Stimulated activated CD4-positive, alpha-beta T cell treated with anti-CD3 and anti-CD28 coated beads, Interleukin-4, amount 100 ng/mL, for 4 hours (primary cell): ENCODE measurements around the gene CEACAM8.
A peak's percentile ranks its signal among the peaks of the same experiment; 100 is the strongest.
"Not testable (repeated sequence)": the region's sequence is repeated elsewhere in the genome, so short reads cannot be mapped to it uniquely, and the experiment has no call there.

ENCODE experiments used
- DNase-seq, 2 experiments: peaks; one replicate each; pipeline ENCODE4 v3.0.0-alpha.2; 2020

Gene CEACAM8

DNA sequence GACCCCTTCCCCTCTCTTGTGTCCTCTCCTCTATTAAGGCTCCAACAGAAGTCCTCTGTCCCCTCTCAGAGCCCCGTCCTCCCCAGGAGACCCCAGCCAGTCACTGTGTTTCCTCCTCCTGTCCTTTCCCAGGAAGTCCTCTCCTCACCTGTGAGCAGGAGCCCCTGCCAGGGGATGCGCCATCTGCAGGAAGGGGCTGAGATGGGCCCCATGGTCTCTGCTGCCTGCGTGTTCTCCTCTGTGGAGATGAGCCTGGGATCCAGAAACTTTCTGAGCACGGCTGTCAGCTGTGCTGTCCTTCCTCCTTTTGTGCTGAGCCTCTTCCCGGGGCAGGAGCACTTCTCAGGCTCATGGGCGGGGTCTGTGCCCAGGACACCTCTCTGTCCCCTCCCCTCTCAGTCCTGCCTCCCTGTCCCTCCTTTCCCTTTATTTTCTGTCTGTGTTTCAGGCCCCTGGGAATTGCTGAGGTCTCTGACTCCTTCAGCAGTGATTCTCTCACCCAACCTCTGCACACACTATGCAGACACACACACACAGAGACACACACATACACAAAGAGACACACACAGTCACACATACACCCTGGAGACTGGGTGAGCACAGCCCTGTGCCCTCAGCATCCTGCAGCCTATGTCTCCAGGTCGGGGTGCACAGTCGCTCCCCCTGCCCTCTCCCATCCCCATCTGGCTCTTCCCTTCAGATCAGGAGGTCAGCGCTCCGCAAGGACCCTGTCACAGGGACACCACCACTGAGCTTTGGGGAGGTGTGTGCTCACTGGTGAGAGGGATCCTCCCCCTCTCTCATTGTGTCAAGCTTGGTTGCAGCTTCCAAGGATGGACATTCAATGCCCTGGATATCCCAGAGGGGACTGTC lies at the start of gene CEACAM8:
Gene CEACAM8, minus strand, starts transcription at position 308 of the 873 bp plus-strand sequence. Its CDS starts 96 bp downstream, at position 212.
- no peak for DNase-seq

DNA sequence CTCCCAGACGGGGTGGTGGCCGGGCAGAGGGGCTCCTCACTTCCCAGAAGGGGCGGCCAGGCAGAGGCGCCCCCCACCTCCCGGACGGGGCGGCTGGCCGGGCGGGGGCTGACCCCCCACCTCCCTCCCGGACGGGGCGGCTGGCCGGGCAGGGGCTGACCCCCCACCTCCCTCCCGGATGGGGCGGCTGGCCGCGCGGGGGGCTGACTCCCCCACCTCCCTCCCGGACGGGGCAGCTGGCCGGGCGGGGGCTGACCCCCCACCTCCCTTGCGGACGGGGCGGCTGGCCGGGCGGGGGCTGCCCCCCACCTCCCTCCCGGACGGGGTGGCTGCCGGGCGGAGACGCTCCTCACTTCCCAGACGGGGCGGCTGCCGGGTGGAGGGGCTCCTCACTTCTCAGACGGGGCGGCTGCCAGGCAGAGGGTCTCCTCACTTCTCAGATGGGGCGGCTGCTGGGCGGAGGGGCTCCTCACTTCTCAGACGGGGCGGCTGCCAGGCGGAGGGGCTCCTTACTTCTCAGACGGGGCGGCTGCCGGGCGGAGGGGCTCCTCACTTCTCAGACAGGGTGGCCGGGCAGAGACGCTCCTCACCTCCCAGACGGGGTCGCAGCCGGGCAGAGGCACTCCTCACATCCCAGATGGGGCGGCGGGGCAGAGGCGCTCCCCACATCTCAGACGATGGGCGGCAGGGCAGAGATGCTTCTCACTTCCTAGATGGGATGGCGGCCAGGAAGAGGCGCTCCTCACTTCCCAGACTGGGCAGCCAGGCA lies 44.8 kb upstream of the CEACAM8 start:
- not testable (repeated sequence) for DNase-seq

DNA sequence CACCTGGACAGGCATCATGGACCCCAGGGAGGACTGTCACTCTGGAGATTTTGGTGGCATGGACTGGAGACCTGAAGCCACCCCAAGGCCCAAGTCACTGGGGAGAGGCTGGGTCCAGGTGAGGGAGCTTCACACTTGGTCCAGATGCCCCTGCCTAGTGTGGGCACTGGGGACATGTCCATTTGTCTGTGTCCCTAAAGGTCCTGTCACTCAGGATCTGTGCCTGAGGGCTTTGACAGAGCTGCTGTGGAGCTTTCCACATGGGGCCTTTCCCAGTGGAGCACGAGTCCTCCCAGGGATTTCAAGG lies 40.5 kb upstream of the CEACAM8 start:
- no peak for DNase-seq

DNA sequence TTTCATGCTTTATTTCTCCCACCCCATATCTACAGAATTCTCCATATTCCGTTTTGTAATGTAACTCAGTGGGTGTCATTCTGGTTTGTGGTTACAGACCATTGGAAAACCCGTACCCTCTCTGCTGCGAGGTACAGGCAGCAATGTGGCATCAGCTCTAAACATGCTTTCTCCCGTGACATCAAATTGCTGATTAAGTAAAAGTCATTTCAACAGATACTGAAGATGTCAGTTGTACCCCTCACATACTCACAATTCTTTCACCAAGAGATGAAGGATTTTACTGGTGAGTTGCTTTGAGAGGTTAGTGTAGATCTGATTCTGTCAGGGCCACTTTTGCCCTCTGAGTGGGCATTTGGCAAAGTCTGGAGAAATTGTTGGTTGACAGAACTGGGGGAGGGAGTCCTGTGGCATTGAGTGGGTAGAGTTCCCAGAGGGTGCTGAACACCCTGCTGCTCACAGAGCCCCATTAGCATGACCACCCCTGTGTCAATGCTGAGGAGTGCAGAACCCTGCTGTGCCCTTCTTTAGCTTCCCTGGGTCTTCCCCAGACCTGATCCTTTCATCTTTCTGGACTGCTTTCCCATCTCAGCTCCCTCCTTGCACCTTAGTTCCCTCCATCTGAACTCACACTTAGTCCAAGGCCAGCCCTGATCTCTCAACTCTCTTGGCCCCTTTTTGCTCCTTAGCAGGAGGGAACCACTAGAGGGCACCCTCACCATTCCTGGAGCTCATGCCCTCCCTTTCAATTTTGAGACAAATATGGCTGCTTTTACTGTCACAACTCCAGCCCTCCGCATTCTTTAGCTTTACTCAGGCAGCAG lies 39.9 kb upstream of the CEACAM8 start:
- DNase-seq, result peak in 1 of 2 experiments; percentile 20

DNA sequence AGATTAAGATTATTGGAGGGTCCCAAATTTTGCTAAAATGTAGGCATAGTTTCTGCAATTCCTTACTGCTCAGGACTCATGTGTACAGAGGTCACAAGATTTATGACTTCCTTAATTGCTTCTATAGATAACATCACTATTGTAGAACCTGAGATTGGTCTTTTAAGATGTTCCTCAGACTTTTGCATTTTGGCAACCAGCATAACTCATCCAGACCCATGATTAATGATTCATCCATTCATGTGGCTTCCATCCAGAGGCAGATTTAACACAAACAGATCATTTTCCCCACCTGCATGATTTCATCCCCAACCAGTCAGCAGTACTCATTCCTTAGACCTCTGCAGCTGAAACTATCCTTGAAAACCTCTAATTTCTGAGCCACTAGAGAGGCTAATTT lies 34.5 kb upstream of the CEACAM8 start:
- no peak for DNase-seq

DNA sequence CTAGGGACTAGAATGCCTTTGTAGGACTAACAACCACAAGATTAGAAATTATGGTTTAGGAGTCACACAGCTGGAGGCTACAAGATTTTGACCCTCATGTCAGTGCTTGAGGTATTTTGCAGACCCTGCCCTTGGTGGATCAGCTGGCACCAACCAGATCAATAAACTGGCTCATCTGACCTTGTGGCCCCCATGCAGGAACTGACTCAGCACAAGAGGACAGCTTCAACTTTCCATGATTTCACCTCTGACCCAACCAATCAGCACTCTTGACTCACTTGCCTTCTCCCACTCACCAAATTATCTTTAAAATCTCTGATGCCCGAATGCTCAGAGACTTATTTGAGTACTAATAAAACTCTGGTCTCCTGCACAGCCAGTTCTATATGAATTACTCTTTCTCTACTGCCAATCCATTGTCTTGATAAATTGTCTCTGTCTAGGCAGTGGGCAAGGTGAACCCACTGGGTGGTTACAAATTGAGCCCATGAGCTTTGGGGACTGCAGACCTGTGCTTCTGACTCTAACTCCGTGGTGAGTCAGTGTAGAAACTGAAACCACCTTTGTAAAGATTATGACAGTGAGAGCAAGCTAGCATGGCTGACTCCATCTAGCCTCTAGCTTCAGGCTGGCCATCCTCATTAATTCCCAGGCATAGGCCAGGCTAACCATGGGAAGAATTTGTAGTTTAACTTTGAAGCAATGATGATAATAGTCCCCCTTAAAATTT lies 33.9 kb upstream of the CEACAM8 start:
- DNase-seq, result no peak

DNA sequence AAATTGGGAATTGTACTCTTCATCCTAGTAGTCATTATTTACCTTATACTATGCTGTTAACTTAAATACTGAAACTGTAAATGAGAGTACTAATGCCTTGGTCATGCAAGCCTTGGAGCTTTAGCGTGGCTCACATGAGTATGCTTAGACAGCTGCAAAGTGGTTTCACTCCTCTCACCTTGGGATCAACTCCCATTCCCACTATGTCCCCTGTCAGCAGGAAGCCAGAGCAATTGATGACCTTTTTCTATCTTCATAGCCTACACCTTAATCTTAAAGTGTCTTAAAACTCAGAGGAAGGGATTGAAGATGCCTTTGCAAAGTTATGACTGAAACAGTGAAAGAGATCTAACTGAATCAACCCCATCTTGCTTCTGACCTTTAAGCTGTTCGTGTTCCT lies 33.2 kb upstream of the CEACAM8 start:
- no peak for DNase-seq

DNA sequence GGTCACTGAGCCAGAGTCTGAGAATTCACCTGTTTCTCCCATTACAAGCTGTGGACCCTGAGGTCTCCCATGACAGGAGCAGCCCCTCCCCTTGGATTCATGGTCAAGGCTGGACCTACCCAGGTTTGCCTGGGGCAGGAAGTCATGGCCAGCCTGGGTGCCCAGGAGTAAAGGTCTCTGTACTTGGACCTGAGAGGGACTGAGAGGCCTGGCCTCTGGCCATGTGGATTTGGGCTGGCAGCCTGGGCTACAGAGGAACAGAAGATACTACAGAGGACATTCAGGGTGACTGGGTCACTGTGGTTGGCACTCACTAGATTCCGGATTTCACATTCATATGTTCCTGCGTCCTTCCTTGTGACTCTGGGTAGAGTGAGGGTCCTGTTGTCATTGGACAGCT lies 31.5 kb upstream of the CEACAM8 start:
- DNase-seq, result no peak

DNA sequence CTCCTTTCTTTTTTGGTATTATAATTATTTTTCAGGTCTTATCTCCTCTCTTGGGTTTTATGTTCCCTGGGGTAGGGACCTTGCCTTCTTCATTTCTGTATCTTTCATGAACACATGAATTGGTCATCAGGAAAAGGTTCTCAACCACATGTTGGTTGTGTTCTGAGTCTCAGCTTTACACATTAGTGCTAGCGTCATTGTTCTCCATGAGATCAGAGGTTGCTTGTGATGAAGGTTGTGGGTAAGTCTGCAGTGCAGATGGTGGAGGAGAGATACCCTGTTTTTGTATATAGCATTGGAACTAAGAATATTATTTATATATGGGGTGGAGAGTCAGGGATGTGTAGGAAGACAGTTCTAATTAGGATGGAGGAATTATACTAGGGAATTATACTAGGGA lies 24.5 kb upstream of the CEACAM8 start:
- no peak for DNase-seq

DNA sequence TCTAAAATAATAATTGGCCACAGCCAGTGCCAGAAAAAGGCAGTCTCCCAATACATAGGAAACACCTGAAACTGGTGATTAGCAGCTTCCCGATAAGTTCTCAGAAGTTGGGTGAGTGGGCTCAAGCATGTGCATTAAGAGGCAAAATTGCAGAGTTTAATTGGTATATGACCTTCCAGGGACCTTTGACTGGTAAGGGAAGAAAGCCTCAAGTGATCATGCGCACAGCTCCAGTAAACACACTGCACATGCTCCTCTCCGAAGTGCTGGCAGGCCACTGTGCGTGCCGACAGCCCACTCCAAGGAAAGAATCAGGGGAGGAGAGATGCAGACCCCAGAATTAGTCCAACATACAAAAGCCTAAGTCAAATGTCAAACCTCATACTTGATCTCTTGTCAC lies 18.9 kb upstream of the CEACAM8 start:
- no peak for DNase-seq

DNA sequence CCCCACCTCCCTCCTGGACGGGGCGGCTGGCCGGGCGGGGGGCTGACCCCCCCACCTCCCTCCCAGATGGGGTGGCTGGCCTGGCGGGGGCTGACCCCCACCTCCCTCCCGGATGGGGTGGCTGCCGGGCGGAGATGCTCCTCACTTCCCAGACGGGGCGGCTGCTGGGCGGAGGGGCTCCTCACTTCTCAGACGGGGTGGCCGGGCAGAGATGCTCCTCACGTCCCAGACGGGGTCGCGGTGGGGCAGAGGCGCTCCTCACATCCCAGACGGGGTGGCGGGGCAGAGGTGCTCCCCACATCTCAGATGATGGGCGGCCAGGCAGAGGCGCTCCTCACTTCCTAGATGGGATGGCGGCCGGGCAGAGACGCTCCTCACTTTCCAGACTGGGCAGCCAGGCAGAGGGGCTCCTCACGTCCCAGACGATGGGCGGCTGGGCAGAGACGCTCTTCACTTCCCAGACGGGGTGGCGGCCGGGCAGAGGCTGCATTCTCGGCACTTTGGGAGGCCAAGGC lies 15.7 kb upstream of the CEACAM8 start:
- DNase-seq, result not testable (repeated sequence)

DNA sequence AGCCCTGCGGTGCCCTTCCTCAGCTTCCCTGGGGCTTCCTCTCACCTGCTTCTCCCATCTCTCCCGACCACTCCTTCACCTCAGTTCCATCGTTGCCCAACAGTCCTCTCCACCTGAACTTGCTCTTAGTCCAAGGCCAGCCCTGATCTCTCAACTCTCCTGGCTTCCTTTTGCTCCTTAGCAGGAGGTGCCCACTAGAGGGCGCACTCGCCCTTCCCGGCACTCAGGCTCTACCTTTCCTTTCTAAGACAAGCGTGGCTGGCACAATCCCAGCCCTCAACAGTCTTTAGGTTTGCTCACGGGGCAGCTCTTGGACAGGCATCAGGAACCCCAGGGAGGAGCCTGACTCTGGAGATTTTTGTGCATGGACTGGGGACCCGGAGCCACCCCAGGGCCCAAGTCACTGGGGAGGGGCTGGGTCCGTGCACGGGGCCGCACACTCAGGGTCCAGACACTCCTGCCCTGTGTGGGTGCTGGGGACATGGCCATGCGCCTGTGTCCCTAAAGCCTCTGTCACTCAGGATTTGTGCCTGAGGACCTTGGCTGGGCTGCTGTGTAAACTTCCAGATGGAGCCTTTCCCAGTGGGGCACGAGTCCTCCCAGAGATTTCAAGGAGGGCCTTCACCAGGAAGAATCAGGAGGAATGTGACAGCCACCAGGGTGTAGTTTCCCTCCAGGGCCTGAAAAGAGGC lies 12.1 kb upstream of the CEACAM8 start:
- DNase-seq, result peak; percentile 7 to 51

DNA sequence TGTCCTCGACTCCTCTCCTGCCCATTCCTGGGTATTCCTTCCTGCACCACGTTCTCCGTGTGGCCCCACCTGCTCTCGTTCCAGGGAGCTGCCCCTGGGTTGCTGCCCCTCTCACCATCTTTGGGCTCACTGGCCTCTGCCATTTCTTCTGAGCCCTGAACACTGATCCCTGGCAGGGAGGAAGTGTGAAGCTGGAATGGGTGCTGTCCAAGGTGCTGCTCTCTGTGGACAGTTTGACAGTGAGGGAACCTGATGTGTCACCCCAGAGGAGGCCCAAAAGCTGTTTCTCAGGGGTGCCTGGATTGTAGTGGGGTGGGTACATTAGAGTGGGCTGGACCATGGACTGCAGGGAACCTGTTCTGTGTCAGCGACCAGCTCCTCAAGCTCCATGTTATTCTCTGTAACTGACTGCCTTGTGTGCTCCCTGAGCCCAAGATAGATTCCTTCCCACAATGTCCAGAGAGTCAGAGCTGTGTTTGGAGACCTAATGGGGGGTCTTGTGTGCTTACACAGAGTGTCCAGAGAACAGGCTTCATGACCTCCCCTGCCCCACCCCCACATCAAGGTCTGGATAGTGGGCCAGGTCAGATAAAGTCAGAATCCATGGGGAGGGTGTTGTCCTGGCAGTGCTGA lies 7.2 kb upstream of the CEACAM8 start:
- peak in 1 of 2 experiments; percentile 12 for DNase-seq

DNA sequence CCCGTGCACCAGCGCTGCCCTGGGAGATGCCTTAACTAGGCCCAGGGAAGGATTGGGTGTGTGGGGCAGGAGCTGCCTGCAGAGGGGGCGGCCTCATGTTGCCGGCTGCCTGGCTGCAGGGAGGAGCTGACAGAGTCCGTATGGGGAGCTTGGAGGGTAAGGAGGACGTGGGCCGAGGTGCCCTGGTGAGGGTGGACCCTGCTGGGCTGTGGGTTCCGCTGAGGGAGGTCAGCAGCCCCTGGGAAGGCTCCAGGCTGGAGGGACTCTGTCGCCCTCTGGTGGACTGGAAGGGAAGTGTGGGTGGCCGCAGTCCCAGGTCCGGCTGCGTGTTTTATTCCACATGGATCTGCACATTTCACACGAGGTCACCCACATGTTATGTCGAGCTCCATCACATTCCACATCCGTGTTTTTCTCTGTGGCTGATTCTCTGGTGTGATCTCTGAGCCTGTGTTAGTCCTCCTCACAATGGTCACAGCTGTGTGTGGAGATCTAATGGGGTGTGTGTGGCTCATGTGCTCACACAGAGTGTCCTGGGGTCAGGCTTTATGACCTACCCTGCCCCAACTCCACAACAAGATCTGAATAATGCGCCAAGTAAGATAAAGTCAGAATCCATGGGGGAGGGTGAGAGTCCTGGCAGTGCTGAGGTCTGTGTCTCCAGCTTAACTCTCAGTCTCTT lies 1.8 kb upstream of the CEACAM8 start:
- DNase-seq, result peak; percentile 14 to 35

DNA sequence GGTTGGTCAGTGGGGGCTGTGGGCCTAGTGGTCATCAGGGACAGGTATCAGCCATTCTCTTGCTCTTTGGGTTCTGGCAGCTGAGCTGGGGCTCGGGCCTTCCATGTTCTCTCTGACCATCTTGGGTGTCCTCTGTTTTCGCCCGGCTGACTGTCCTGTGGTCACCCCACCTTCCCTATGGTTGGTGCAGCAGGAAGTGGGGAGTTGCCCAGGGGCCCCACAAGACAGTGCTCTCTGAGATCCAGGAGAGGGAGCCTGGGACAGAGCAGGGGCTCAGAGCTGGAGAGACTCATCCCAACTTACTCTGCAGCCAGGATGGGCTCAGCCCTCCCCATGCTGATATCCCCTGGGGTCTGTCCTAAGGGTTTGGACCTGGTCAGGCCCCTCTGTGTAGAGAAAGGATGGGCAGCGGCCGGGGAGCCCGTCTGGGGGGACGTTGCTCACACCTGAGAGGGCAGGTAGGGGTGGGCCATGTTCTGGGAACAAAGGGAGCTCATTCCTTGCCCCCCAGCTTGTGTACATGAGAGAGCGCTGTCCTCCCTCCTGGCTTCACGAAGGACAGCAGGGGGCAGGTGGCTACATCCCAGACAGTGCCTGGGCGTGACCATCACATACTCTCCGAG lies 937 bp upstream of the CEACAM8 start:
- DNase-seq, result no peak

DNA sequence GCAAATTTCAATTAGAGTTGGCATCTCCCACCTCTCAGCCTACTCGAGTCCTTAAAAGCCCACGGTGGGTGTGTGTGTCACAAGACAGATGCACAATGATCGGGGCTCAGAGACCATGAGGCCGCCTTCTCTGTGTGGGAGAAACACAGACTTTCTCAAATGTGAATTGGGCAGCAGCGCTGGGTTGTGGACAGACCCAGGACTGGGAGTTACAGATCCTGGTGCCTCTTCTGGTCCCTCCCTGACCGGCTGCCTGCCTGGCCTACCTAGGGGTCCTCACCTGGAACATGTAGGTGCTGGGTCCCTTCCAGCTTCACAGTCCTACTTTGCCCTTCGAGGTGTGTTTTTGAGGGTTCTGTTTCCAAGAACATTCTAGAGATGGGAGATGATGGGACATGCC lies 4.9 kb downstream of the CEACAM8 start:
- DNase-seq, result no peak

DNA sequence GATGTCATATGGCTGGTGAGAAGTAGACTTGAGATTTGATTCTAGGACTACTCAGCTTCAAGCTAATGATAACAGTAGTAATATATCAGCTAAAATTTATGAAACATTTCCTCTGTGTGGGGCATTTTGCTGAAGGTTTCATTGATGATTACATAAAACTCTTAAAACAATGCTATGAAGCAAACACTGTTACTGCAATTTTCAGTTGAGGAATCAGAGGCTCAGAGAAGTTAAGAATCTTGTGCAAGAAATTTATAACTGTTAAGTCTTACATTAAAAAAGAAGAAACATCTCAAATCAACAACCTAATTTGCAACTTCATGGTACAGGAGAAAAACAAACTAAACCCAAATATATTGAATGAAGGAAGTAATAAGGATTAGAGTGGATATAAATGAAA lies 10.3 kb downstream of the CEACAM8 start:
- DNase-seq, result no peak

DNA sequence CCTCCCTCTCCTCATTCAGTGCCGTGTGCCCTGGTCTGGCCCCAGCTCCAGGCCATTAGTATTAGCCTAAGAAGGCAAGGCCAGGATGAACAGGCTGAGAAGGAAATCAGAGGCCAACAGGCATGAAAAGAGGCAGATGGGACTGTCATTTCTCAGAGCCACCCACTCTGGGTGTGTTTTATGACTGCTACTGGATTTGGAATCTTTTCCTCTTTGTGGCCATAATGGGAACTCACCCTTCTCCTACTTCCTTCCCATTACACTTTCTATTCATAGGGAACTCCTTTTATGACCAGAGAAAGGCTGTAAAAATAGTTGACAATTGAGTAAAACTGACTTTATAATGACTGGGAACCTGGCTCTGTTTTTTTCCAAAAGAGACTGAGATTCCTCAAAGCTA lies 17.7 kb downstream of the CEACAM8 start:
- no peak for DNase-seq

DNA sequence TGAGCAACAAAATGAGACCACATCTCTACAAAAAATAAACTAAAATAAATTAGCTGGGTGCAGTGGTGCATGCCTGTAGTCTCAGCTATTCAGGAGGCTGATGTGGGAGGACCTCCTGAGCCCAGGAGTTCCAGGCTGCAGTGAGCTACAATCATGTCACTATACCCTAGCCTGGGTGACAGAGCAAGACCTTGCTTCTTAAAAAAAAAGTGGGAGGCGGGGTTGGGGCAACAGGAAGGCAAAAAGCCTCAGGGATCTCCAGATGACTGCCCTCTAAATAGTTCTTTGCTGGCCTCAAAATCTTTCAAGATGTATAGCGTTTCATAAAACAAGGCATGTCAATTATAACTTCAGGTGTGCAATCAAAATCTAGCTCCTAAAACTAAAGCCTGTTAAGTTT lies 18.5 kb downstream of the CEACAM8 start:
- DNase-seq, result no peak

DNA sequence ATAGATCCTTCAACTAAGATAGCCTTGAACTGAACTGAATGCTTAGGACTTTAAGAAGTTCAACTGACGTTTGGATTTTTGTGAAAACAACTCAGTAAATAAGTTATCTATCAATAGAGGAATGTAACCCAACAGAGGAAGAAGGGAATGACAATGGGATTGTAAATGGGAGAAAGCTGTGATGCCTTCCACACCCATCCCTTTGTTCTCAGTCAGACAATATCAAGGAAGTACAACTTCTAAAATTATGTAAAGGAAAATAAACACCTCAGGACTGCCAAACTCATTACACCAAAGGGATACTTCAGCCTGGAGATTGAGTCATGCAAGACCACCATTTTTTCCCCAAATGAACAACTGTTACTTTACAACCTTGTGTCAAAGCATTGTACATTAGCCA lies 21.1 kb downstream of the CEACAM8 start:
- no peak for DNase-seq
